ENCODE measurements around the gene AGRN.
"Not testable (repeated sequence)": the region's sequence is repeated elsewhere in the genome, so short reads cannot be mapped to it uniquely, and the experiment has no call there.

AGRN gene

DNA sequence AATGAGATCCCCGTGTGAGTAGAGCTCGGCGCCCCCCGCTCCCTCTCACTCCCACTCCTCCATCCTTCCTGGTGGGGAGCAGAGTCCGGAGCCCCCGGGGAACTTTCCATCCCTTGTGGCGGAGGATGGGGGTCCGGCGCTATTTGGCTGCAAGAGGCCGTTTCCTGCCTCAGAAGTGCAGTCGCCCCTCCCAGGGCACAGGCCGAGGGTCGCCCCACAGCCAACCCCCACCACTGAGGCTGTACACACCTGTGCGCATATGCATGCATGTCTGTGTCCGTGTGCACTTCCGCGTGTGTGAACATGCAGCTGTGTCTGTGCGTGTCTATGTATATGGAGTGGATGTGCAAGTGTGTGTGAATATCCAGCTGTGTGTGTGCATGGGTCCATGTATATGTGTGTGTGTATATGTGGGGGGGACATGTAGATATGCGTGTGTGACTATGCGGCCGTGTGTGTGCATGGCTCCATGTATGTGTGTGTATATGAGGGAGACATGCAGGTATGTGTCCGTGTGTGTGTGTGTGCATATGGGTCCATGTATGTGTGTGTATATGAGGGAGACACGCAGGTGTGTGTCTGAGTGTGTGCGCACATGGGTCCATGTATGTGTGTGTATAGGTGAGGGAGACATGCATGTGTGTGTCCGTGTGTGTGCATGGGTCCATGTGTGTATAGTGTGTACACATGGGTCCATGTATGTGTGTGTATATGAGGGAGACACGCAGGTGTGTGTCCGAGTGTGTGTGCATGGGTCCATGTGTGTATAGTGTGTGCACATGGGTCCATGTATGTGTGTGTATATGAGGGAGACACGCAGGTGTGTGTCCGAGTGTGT lies 32.3 kb downstream of the AGRN start:
- H3K4me3 ChIP-seq (ENCODE audit: low read length) = no peak overlapping the region
- DNase-seq (ENCODE audit: low read depth) = no peak
- TF ChIP-seq, protein P1, sequence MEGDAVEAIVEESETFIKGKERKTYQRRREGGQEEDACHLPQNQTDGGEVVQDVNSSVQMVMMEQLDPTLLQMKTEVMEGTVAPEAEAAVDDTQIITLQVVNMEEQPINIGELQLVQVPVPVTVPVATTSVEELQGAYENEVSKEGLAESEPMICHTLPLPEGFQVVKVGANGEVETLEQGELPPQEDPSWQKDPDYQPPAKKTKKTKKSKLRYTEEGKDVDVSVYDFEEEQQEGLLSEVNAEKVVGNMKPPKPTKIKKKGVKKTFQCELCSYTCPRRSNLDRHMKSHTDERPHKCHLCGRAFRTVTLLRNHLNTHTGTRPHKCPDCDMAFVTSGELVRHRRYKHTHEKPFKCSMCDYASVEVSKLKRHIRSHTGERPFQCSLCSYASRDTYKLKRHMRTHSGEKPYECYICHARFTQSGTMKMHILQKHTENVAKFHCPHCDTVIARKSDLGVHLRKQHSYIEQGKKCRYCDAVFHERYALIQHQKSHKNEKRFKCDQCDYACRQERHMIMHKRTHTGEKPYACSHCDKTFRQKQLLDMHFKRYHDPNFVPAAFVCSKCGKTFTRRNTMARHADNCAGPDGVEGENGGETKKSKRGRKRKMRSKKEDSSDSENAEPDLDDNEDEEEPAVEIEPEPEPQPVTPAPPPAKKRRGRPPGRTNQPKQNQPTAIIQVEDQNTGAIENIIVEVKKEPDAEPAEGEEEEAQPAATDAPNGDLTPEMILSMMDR (IDR thresholded peaks at IDR 0.05; ENCODE audit: insufficient read depth, low read depth, low read length, missing control alignments) = no peak

DNA sequence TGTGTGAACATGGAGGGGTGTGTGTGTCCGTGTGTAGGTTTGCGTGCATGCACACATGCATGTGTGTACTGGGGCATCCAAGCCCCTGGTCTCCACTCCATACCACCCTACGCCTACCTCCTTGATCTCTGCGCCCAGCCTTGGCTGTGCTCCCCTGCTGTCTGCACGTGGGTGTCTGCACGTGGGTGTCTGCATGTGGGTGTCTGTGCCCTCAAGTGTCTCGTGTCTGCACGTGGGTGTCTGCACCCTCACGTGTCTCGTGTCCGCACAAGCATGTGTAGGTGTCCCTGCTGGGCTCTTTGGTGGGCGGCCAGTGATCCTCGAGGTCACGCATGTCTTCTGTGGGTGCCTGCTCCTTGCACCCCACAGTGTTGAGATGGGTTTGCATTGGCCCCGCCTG lies 33.1 kb downstream of the AGRN start:
- TF ChIP-seq, protein P1 (IDR thresholded peaks at IDR 0.05; ENCODE audit: insufficient read depth, low read depth, low read length, missing control alignments) = no peak
- H3K4me3 ChIP-seq (ENCODE audit: low read length) = no peak overlapping the region
- no peak for DNase-seq (ENCODE audit: low read depth)

DNA sequence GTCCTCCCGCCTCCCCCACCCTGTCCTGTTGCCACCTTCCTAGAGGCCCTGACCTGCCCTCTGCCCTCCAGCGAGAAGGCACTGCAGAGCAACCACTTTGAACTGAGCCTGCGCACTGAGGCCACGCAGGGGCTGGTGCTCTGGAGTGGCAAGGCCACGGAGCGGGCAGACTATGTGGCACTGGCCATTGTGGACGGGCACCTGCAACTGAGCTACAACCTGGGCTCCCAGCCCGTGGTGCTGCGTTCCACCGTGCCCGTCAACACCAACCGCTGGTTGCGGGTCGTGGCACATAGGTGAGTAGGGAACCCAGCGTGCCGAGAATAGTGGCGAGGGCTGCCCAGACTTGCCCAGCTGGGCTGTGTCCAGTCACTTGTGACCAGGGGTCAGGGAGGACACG lies 33.8 kb downstream of the AGRN start:
- TF ChIP-seq, protein P1 (IDR thresholded peaks at IDR 0.05; ENCODE audit: insufficient read depth, low read depth, low read length, missing control alignments) = no peak
- no peak for DNase-seq (ENCODE audit: low read depth)
- H3K4me3 ChIP-seq (ENCODE audit: low read length) = no peak overlapping the region

DNA sequence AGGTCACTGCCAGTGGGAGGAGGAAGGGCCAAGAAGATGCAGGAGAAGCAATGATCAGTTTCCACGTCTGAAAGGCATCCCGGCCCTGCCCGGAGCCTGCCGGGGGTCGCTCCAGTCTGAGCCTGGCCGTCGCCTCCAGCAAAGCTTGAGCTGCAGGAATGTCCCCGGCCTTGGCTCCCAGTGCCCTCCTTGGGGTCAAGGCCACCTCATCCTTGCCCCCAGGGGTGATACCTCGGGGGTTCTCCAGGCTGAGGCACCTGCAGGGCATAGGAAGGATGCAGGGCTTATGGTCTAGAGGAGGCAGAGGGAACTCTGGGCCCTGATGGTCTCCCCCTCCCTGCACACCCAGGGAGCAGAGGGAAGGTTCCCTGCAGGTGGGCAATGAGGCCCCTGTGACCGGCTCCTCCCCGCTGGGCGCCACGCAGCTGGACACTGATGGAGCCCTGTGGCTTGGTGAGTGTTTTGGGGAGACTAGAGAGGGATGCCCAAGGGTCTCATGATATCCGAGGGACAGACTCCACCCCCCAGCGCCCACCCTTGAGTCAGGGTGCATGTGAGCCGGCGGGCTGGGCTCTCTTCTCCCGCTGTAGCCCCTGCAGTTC lies 34.3 kb downstream of the AGRN start:
- TF ChIP-seq, protein P1 (IDR thresholded peaks at IDR 0.05; ENCODE audit: insufficient read depth, low read depth, low read length, missing control alignments) = no peak
- H3K4me3 ChIP-seq (ENCODE audit: low read length) = no peak overlapping the region
- DNase-seq (ENCODE audit: low read depth) = no peak

DNA sequence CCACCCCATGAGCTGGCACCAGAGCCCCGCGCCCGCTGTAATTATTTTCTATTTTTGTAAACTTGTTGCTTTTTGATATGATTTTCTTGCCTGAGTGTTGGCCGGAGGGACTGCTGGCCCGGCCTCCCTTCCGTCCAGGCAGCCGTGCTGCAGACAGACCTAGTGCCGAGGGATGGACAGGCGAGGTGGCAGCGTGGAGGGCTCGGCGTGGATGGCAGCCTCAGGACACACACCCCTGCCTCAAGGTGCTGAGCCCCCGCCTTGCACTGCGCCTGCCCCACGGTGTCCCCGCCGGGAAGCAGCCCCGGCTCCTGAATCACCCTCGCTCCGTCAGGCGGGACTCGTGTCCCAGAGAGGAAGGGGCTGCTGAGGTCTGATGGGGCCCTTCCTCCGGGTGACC lies 35.1 kb downstream of the AGRN start:
- H3K4me3 ChIP-seq (ENCODE audit: low read length) = no peak overlapping the region
- TF ChIP-seq, protein P1 (IDR thresholded peaks at IDR 0.05; ENCODE audit: insufficient read depth, low read depth, low read length, missing control alignments) = no peak
- DNase-seq (ENCODE audit: low read depth) = no peak

DNA sequence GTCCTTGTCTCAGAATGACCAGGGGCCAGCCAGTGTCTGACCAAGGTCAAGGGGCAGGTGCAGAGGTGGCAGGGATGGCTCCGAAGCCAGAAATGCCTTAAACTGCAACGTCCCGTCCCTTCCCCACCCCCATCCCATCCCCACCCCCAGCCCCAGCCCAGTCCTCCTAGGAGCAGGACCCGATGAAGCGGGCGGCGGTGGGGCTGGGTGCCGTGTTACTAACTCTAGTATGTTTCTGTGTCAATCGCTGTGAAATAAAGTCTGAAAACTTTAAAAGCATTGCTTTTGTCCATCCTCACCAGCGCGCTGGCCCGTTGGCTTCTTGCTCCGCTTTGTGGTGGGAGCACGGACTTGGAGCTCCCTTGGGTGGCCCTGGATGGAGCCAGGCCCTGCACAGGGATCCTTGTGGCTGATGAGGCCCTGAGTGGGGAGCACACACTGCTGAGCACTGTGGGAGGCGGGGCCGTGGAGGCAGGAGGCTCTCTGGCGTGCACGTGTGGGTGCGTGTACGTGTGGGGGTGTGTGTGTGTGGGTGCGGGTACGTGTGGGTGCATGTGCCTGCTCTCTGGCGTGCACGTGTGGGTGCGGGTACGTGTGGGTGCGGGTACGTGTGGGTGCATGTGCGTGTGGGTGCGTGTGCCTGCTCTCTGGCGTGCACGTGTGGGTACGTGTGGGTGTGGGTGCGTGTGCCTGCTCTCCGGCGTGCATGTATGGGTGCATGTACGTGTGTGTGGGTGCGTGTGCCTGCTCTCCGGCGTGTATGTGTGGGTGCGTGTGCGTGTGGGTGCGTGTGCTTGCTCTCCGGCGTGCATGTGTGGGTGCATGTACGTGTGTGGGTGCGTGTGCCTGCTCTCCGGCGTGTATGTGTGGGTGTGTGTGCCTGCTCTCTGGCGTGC lies 36.2 kb downstream of the AGRN start:
- DNase-seq (ENCODE audit: low read depth) = no peak
- H3K4me3 ChIP-seq (ENCODE audit: low read length) = no peak overlapping the region
- TF ChIP-seq, protein P1 (IDR thresholded peaks at IDR 0.05; ENCODE audit: insufficient read depth, low read depth, low read length, missing control alignments) = no peak

DNA sequence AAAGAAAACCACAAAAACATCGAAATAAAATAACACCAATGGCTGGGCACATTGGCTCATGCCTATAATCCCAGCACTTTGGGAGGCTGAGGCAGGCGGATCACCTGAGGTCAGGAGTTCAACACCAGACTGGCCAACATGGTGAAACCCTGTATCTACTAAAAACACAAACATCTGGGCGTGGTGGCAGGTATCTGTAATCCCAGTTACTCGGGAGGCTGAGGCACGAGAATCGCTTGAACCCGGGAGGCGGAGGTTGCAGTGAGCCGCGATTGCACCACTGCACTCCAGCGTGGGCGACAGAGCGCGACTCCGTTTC lies 37.8 kb downstream of the AGRN start:
- DNase-seq (ENCODE audit: low read depth); H3K4me3 ChIP-seq (ENCODE audit: low read length): not testable (repeated sequence)
